Subcutaneous adipose tissue (tissue), 4 donors: ENCODE data around the gene POSTN. TPM values are rescaled to one million over a fixed set of nuclear protein-coding genes. Genes with fewer than 3 reads are reported as not detected.

Experiments used
- CTCF ChIP-seq: fragments of 450-650 bp; IDR thresholded peaks from one replicate; pipeline ENCODE4 v1.5.1; 2016; ENCODE audit warnings: low read depth, mild to moderate bottlenecking, control low read depth, antibody characterized with exemption, moderate library complexity
- total RNA-seq, 4 donors: library from RNA; depleted of rRNA; stranded (reverse); fragments of >200 nt; gene quantifications; one replicate each; pipeline ENCODE4 v1.1.0, GENCODE V29; 2016

POSTN gene
- total RNA-seq, 4 donors from 2014 or later = 62.8 to 129 (median 95.4) TPM

GRCh38 chr13:37535501-37535900 lies 63.1 kb downstream of the POSTN start:
- no peak for TF ChIP-seq CTCF

- no peak for TF ChIP-seq CTCF
Measured at GRCh38 chr13:37534676-37535075, 63.9 kb downstream of the POSTN start.

GRCh38 chr13:37534181-37534580 lies 64.4 kb downstream of the POSTN start:
- TF ChIP-seq CTCF = no peak

GRCh38 chr13:37531049-37531448 lies 67.5 kb downstream of the POSTN start:
- no peak for TF ChIP-seq CTCF

- TF ChIP-seq CTCF = no peak
Measured at GRCh38 chr13:37529751-37530385, 68.7 kb downstream of the POSTN start.

GRCh38 chr13:37526710-37527473 lies 71.7 kb downstream of the POSTN start:
- TF ChIP-seq CTCF = no peak

- TF ChIP-seq CTCF = no peak
Measured at GRCh38 chr13:37515226-37515625, 83.3 kb downstream of the POSTN start.
